ENCODE results near the gene CABP4.
A peak's percentile ranks its signal among the peaks of the same experiment; 100 is the strongest.

Gene CABP4

GRCh38 chr11:67483831-67484665 lies 28.9 kb downstream of the CABP4 start:
- peak; percentile 51 for DNase-seq

GRCh38 chr11:67484847-67485311 lies 29.7 kb downstream of the CABP4 start:
- DNase-seq: peak; percentile 62

GRCh38 chr11:67485873-67486361 lies 30.8 kb downstream of the CABP4 start:
- DNase-seq: peak; percentile 54

GRCh38 chr11:67486481-67487195 lies 31.5 kb downstream of the CABP4 start:
- DNase-seq: no peak

- DNase-seq: no peak
These were observed 34.2 kb downstream of the CABP4 start for GRCh38 chr11:67489203-67489884.

- DNase-seq: no peak
These were observed 35.0 kb downstream of the CABP4 start for GRCh38 chr11:67489885-67490726.

- no peak for DNase-seq
These were observed 35.5 kb downstream of the CABP4 start for GRCh38 chr11:67490727-67491065.

GRCh38 chr11:67491276-67492068 lies 36.3 kb downstream of the CABP4 start:
- DNase-seq: no peak

GRCh38 chr11:67492069-67492727 lies 37.0 kb downstream of the CABP4 start:
- DNase-seq: no peak

GRCh38 chr11:67492801-67493547 lies 37.8 kb downstream of the CABP4 start:
- no peak for DNase-seq

- no peak for DNase-seq
These were observed 38.6 kb downstream of the CABP4 start for GRCh38 chr11:67493548-67494370.

GRCh38 chr11:67494371-67495233 lies 39.4 kb downstream of the CABP4 start:
- DNase-seq: no peak

- no peak for DNase-seq
These were observed 40.3 kb downstream of the CABP4 start for GRCh38 chr11:67495234-67496005.

GRCh38 chr11:67496113-67496512 lies 41.0 kb downstream of the CABP4 start:
- DNase-seq: no peak

- no peak for DNase-seq
These were observed 42.6 kb downstream of the CABP4 start for GRCh38 chr11:67497656-67498291.

- DNase-seq: no peak
These were observed 43.4 kb downstream of the CABP4 start for GRCh38 chr11:67498544-67498972.
